ENCODE results near the gene SYTL1. TPM values are rescaled to one million over a fixed set of nuclear protein-coding genes. Genes with fewer than 3 reads are reported as not detected.

SYTL1 gene
- total RNA-seq, 2 experiments from 2014 or later = 81.7 to 117 TPM

GRCh38 chr1:27345272-27345671, 3.5 kb downstream of the SYTL1 start:
- Histone ChIP-seq H2AFZ (ENCODE audit: low read length) (no peak overlapping the region), H3K79me2 (ENCODE audit: insufficient read depth, low read depth, low read length) (peaks cover 5% of the 10 kb centered on the region; the same call in 1 of the 2 replicates), H3K4me3 (ENCODE audit: low read depth, low read length, poor library complexity, severe bottlenecking) (no peak overlapping the region), H3K36me3 (ENCODE audit: insufficient read depth, low read length) (peaks cover 8% of the 10 kb centered on the region; the same call in 1 of the 2 replicates), H3K27ac (ENCODE audit: low read depth, low read length, poor library complexity, severe bottlenecking) (no peak overlapping the region), H3K4me2 (ENCODE audit: low read length) (no peak overlapping the region), H3K9me3 (ENCODE audit: low read length) (no peaks in the 10 kb centered on the region), H4K20me1 (ENCODE audit: insufficient read depth, low read length) (no peaks in the 10 kb centered on the region), H3K4me1 (ENCODE audit: insufficient read depth, low read length, poor library complexity, severe bottlenecking) (peaks cover 38% of the 10 kb centered on the region), H3K9me2 (ENCODE audit: insufficient read depth, low read length) (no peaks in the 10 kb centered on the region)
- BruUV-seq (replicated peaks) = no TSS peak
- intact Hi-C loops (cut with micrococcal nuclease; ENCODE audit: unreplicated experiment) = no loop called here
- no peak for DNase-seq (ENCODE audit: low spot score)
- ChIA-PET POLR2A (interaction anchor here (0.5 to 0.6 kb wide), 2 partner anchors 233 to 904 kb away, joined by 3 read pairs; no protein-coding TSS in a partner anchor), CTCF (ENCODE audit: unreplicated experiment) (interaction anchor here (1.4 kb wide), 1 partner anchor 13 kb away, joined by 4 read pairs; no protein-coding TSS in a partner anchor)
- TF ChIP-seq, protein P1, sequence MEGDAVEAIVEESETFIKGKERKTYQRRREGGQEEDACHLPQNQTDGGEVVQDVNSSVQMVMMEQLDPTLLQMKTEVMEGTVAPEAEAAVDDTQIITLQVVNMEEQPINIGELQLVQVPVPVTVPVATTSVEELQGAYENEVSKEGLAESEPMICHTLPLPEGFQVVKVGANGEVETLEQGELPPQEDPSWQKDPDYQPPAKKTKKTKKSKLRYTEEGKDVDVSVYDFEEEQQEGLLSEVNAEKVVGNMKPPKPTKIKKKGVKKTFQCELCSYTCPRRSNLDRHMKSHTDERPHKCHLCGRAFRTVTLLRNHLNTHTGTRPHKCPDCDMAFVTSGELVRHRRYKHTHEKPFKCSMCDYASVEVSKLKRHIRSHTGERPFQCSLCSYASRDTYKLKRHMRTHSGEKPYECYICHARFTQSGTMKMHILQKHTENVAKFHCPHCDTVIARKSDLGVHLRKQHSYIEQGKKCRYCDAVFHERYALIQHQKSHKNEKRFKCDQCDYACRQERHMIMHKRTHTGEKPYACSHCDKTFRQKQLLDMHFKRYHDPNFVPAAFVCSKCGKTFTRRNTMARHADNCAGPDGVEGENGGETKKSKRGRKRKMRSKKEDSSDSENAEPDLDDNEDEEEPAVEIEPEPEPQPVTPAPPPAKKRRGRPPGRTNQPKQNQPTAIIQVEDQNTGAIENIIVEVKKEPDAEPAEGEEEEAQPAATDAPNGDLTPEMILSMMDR (conservative IDR thresholded peaks at IDR 0.05; ENCODE audit: low read length) = no peak

GRCh38 chr1:27346357-27346756, 4.5 kb downstream of the SYTL1 start:
- CTCF ChIA-PET (ENCODE audit: unreplicated experiment) = no interaction called here
- H3K4me3 ChIP-seq (ENCODE audit: low read depth, low read length, poor library complexity, severe bottlenecking) = no peak overlapping the region
- no peaks in the 10 kb centered on the region for H4K20me1 ChIP-seq (ENCODE audit: insufficient read depth, low read length)
- intact Hi-C loops (cut with micrococcal nuclease; ENCODE audit: unreplicated experiment) = no loop called here
- no peaks in the 10 kb centered on the region for H3K9me3 ChIP-seq (ENCODE audit: low read length)
- no peaks in the 10 kb centered on the region for H3K9me2 ChIP-seq (ENCODE audit: insufficient read depth, low read length)
- peaks cover 8% of the 10 kb centered on the region; the same call in 1 of the 2 replicates for H3K36me3 ChIP-seq (ENCODE audit: insufficient read depth, low read length)
- no peak for TF ChIP-seq EZH2phosphoT487 (IDR thresholded peaks at IDR 0.05; ENCODE audit: borderline replicate concordance, low read depth, low read length)
- TF ChIP-seq, protein P1 (conservative IDR thresholded peaks at IDR 0.05; ENCODE audit: low read length) = no peak
- no TSS peak for BruUV-seq (replicated peaks)
- no peak overlapping the region for H3K27ac ChIP-seq (ENCODE audit: low read depth, low read length, poor library complexity, severe bottlenecking)
- peaks cover 27% of the 10 kb centered on the region for H3K4me1 ChIP-seq (ENCODE audit: insufficient read depth, low read length, poor library complexity, severe bottlenecking)
- H3K79me2 ChIP-seq (ENCODE audit: insufficient read depth, low read depth, low read length) = peaks cover 5% of the 10 kb centered on the region; the same call in 1 of the 2 replicates
- no peak overlapping the region for H2AFZ ChIP-seq (ENCODE audit: low read length)
- no peak for DNase-seq (ENCODE audit: low spot score)
- POLR2A ChIA-PET = interaction anchor here (0.7 kb wide), 1 partner anchor 45 kb away, joined by 3 read pairs; no protein-coding TSS in a partner anchor
- no peak overlapping the region for H3K4me2 ChIP-seq (ENCODE audit: low read length)

DNA sequence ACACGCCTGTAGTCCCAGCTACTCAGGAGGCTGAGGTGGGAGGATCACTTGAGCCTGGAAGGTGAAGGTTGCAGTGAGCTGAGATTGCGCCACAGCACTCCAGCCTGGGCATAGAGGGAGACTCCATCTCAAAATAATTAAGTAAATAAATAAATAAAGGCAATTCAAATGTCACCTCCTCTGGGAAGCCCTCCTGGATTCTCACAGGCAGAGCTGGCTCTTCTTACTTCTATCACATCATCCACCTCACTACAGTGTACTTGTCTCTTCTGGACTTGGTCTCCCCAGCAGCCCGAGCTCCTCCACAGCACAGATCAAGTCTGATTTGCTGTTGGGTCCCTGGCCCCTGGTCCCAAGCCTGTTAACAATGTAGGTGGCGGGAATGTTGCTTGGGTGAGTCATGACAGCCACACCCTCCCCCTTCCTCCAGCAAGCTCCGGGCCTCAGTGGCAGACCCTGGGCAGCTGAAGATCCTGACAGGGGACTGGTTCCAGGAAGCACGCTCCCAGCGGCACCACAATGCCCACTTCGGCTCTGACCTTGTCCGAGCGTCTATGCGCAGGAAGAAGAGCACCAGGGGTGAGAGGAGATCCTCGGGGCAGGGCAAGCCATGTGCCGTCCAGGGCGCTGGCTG, 5.3 kb downstream of the SYTL1 start:
- CTCF ChIA-PET (ENCODE audit: unreplicated experiment) = no interaction called here
- H3K79me2 ChIP-seq (ENCODE audit: insufficient read depth, low read depth, low read length) = peaks cover 3% of the 10 kb centered on the region; the same call in 1 of the 2 replicates
- H4K20me1 ChIP-seq (ENCODE audit: insufficient read depth, low read length) = no peaks in the 10 kb centered on the region
- peaks cover 8% of the 10 kb centered on the region; the same call in 1 of the 2 replicates for H3K36me3 ChIP-seq (ENCODE audit: insufficient read depth, low read length)
- TF ChIP-seq, protein P1 (conservative IDR thresholded peaks at IDR 0.05; ENCODE audit: low read length) = no peak
- no peak for TF ChIP-seq EZH2phosphoT487 (IDR thresholded peaks at IDR 0.05; ENCODE audit: borderline replicate concordance, low read depth, low read length)
- no peak overlapping the region for H3K4me3 ChIP-seq (ENCODE audit: low read depth, low read length, poor library complexity, severe bottlenecking)
- POLR2A ChIA-PET = no interaction called here
- no TSS peak for BruUV-seq (replicated peaks)
- no peak overlapping the region for H3K27ac ChIP-seq (ENCODE audit: low read depth, low read length, poor library complexity, severe bottlenecking)
- H3K9me3 ChIP-seq (ENCODE audit: low read length) = no peaks in the 10 kb centered on the region
- no peak for DNase-seq (ENCODE audit: low spot score)
- H2AFZ ChIP-seq (ENCODE audit: low read length) = no peak overlapping the region
- H3K4me1 ChIP-seq (ENCODE audit: insufficient read depth, low read length, poor library complexity, severe bottlenecking) = peaks cover 23% of the 10 kb centered on the region
- H3K4me2 ChIP-seq (ENCODE audit: low read length) = no peak overlapping the region
- H3K9me2 ChIP-seq (ENCODE audit: insufficient read depth, low read length) = no peaks in the 10 kb centered on the region
- intact Hi-C loops (cut with micrococcal nuclease; ENCODE audit: unreplicated experiment) = no loop called here

All from OCI-LY7 (cell line).